ENCODE data around the gene PKD2.

GRCh38 chr4:88060431-88060830 lies 53.0 kb downstream of the PKD2 start:
- no peak for TF ChIP-seq POLR2AphosphoS5 (IDR thresholded peaks at IDR 0.05)
- TF ChIP-seq, protein P1, sequence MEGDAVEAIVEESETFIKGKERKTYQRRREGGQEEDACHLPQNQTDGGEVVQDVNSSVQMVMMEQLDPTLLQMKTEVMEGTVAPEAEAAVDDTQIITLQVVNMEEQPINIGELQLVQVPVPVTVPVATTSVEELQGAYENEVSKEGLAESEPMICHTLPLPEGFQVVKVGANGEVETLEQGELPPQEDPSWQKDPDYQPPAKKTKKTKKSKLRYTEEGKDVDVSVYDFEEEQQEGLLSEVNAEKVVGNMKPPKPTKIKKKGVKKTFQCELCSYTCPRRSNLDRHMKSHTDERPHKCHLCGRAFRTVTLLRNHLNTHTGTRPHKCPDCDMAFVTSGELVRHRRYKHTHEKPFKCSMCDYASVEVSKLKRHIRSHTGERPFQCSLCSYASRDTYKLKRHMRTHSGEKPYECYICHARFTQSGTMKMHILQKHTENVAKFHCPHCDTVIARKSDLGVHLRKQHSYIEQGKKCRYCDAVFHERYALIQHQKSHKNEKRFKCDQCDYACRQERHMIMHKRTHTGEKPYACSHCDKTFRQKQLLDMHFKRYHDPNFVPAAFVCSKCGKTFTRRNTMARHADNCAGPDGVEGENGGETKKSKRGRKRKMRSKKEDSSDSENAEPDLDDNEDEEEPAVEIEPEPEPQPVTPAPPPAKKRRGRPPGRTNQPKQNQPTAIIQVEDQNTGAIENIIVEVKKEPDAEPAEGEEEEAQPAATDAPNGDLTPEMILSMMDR (IDR thresholded peaks at IDR 0.05; ENCODE audit: poor library complexity, severe bottlenecking): no peak
- no peak for TF ChIP-seq SMC3 (conservative IDR thresholded peaks at IDR 0.05; ENCODE audit: poor library complexity)
- TF ChIP-seq RAD21 (conservative IDR thresholded peaks at IDR 0.05): no peak
- TF ChIP-seq EZH2 (IDR thresholded peaks at IDR 0.05; ENCODE audit: borderline replicate concordance, insufficient read depth, low read length, poor library complexity, severe bottlenecking): no peak
- TF ChIP-seq REST (IDR thresholded peaks at IDR 0.05; ENCODE audit: borderline replicate concordance): no peak
- no peak for TF ChIP-seq EP300 (conservative IDR thresholded peaks at IDR 0.05; ENCODE audit: poor library complexity, severe bottlenecking)
- no peak for TF ChIP-seq TAF1 (IDR thresholded peaks at IDR 0.05; ENCODE audit: low read depth)

All from neural cell (in vitro differentiated cells).